Pancreas (tissue), 10 donors: ENCODE results near the gene CCDC187. TPM values are rescaled to one million over a fixed set of nuclear protein-coding genes. Genes with fewer than 3 reads are reported as not detected.

Experiments used
- ATAC-seq, 4 donors: fragments of 200-7000 bp; cut with Tn5 transposase; one replicate each; pipeline versions ENCODE4 v1.8.0 to v1.9.1; 2020; ENCODE audit warnings: mild to moderate bottlenecking in 4 of 4, moderate library complexity in 4 of 4
- DNase-seq, 6 donors: peaks; one replicate each; pipeline ENCODE4 v3.0.0-alpha.2; 2020
- FAIRE-seq: peaks from 2 replicates; lab custom pipeline; 2012; peaks lifted over from hg19 to GRCh38; lab: Jason Lieb, UNC
- H3K27ac ChIP-seq, 4 donors: fragments of 200-600 bp; sonication (generic); 1 replicate in 3 of 4; 2 replicates in 1 of 4; pipeline versions ENCODE4 v1.5.0 to v1.8.0; 2020
- H3K27me3 ChIP-seq, 4 donors: fragments of 200-600 bp; one replicate each; pipeline ENCODE4 v1.8.0; 2021
- H3K36me3 ChIP-seq, 3 donors: fragments of 200-600 bp; sonication (generic) in 1 of 3; one replicate each; pipeline versions ENCODE4 v1.5.0 to v1.8.0; 2020 to 2021
- H3K4me1 ChIP-seq, 3 donors: fragments of 200-600 bp; one replicate each; pipeline ENCODE4 v1.8.0; 2021
- H3K4me3 ChIP-seq, 4 donors: fragments of 200-600 bp; sonication (generic) in 2 of 4; one replicate each; pipeline versions ENCODE4 v1.5.0 to v1.8.0; 2020 to 2021
- H3K9me3 ChIP-seq, 4 donors: fragments of 200-600 bp; one replicate each; pipeline ENCODE4 v1.8.0; 2021
- WGBS, 2 donors: extraction: QIAGEN DNeasy Blood & Tissue Kit; methylation state at CpG; one replicate each; pipeline ENCODE4 v1.1.7; 2013; 5-methylcytosine and 5-hydroxymethylcytosine counted together
- intact Hi-C, 3 donors: fragments of 100-400 bp; cut with DNase I; formaldehyde crosslinking; loops; one replicate each; pipeline versions ENCODE4 v1.11.1 to v1.14.2; 2022
- polyA plus RNA-seq, 2 donors: library from polyadenylated mRNA; stranded (reverse); fragments of 200-250 nt; gene quantifications; one replicate each; pipeline ENCODE4 v1.2.3, GENCODE V29; 2013
- total RNA-seq, 6 donors: library from RNA; stranded (reverse); fragmentation: NEBNext Ultra II Directional in 4 of 6; extraction: Animal tissue kit (Norgen Biotek cat#: 25700) in 4 of 6; gene quantifications; one replicate each; pipeline versions ENCODE4 v1.2.1 to v1.2.4, GENCODE V29; 2021 to 2023
- TF ChIP-seq, protein P1 (sequence below), 4 donors: fragments of 200-600 bp; sonication (generic) in 3 of 4; IDR thresholded peaks; one replicate each; pipeline versions ENCODE4 v1.5.0 to v1.8.0; 2021; ENCODE audit warnings: antibody characterized with exemption in 4 of 4
- donor health status: healthy with polysubstance abuse.
- donor health status: DM: no; HTN: no; CAD: no; lungs with moderate emphysema.
- donor health status: DM: no; HTN: no; CAD: no.
- donor health status: control.
- donor health status: control.
- donor health status: Bipolar disorder and iron deficiency.
- donor health status: DM: yes; HTN: yes; CAD: no.
- donor health status: DM: no; HTN: no; CAD: no.
- donor health status: DM: no; HTN: no; CAD: no.
- donor health status: DM: yes; HTN: yes; CAD: no.

CCDC187 gene
- total and polyA plus RNA-seq, 8 donors: 0.14 to 2.6 (median 0.43) TPM

DNA sequence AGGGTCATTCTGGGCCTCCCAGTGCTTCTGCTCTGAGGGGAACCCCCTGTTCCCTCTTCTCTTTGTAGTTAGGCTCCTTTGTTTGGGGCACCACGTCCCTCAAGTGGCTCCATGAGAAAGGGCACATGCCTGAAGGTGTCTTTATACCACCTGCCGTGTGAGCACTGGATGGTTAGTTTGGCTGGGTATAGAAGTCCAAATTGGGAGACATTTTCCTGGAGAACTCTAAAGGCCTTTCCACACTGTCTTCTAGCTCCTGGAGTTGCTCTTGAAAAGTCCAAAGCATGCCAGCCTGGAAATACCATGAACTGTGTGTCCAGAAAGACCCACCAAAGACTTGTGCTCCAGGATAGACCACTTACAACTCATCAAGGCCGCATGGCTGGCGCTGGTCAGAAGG lies 11.1 kb upstream of the CCDC187 start:
- no peaks in the 10 kb centered on the region for H3K4me1 ChIP-seq
- H3K27me3 ChIP-seq: no peaks in the 10 kb centered on the region
- no peak for FAIRE-seq
- TF ChIP-seq, protein P1, sequence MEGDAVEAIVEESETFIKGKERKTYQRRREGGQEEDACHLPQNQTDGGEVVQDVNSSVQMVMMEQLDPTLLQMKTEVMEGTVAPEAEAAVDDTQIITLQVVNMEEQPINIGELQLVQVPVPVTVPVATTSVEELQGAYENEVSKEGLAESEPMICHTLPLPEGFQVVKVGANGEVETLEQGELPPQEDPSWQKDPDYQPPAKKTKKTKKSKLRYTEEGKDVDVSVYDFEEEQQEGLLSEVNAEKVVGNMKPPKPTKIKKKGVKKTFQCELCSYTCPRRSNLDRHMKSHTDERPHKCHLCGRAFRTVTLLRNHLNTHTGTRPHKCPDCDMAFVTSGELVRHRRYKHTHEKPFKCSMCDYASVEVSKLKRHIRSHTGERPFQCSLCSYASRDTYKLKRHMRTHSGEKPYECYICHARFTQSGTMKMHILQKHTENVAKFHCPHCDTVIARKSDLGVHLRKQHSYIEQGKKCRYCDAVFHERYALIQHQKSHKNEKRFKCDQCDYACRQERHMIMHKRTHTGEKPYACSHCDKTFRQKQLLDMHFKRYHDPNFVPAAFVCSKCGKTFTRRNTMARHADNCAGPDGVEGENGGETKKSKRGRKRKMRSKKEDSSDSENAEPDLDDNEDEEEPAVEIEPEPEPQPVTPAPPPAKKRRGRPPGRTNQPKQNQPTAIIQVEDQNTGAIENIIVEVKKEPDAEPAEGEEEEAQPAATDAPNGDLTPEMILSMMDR (IDR thresholded peaks at IDR 0.05): no peak
- intact Hi-C loops: loop anchor here in 1 of 3 donors (10.0 kb wide), 1 partner anchor 320 kb away; no protein-coding TSS in a partner anchor
- ATAC-seq: no peak
- H3K27ac ChIP-seq: no peak overlapping the region
- H3K4me3 ChIP-seq: no peak overlapping the region
- DNase-seq: no peak
- WGBS, 2 donors: 82% methylated on average over 4 of the region's 4 CpGs
- no peaks in the 10 kb centered on the region for H3K36me3 ChIP-seq
- no peaks in the 10 kb centered on the region for H3K9me3 ChIP-seq

DNA sequence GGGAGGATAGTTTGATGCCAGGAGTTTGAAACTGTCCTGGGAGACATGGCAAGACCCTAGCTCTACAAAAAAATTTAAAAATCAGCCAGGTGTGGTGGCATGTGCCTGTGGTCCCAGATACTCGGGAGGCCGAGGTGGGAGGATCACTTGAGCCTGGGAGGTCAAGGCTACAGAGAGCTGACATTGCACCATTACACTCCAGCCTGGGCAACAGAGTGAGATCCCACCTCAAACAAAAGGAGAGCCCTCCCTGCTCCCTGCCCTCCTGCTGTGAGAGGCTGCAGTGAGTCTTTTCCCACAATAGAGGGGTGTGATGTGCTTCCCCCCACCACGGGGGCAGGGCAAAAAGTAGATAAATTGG lies 10.1 kb upstream of the CCDC187 start:
- Histone ChIP-seq H3K27me3 (no peaks in the 10 kb centered on the region), H3K4me1 (no peaks in the 10 kb centered on the region), H3K36me3 (no peaks in the 10 kb centered on the region), H3K27ac (no peak overlapping the region), H3K4me3 (no peak overlapping the region), H3K9me3 (no peaks in the 10 kb centered on the region)
- DNase-seq: no peak
- TF ChIP-seq, protein P1 (IDR thresholded peaks at IDR 0.05): no peak
- WGBS, 2 donors: 79 to 95% methylated on average over 3 of the region's 3 CpGs
- intact Hi-C loops: loop anchor here in 1 of 3 donors (10.0 kb wide), 1 partner anchor 321 kb away; no protein-coding TSS in a partner anchor
- ATAC-seq: no peak
- no peak for FAIRE-seq

DNA sequence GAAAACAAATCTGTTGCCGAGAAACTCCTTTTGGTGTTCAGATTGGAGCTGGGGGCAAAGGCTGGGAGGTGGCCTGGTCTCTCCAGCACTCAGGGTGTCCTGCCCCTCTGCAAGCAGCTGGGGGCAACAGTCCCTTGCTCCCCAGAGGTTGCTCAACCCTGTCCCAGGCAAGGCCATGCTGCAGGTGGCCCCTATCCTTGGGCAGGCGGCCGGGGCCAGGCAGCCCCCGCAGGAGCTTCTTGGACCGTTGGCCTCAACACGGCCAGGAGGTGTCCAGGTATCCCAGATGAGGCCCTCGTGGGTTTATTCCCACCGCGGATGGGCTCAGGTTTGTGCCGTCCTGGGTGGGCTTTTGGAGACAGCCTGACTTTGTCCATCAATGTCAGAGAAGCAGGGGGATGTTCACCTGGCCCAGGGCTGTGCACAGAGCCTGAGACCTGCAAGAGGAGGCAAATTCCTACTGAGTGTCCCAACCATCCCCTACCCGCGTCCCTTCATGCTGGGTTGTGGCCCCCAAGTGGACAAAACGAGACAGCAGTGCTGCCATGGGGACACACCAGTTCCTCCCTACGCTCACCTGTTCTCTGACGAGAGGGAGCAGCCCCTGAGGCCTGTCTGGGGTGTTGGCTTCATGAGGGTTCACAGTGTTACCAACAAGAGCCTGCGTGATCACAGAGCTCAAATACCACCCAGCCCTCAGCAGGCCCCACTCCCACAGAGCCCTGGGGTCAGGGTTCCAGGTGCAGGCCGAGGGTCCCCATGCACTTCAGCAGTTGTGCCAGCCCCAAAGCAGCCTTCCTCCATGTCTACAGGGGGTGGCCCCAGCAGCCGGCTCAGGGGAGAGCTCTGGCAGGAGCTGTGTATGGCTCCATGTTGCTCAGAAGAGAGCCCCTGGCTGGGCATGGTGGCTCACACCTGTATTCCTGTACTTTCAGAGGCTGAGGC lies 9.5 kb upstream of the CCDC187 start:
- DNase-seq (peak in 2 of 6 donors; percentile 20 to 53), ATAC-seq (no peak), FAIRE-seq (no peak)
- no peak overlapping the region for H3K4me3 ChIP-seq
- intact Hi-C loops: loop anchor here in 1 of 3 donors (10.0 kb wide), 1 partner anchor 321 kb away; no protein-coding TSS in a partner anchor
- H3K27me3 ChIP-seq: no peaks in the 10 kb centered on the region
- WGBS, 2 donors: 71 to 81% methylated on average over 18 of the region's 18 CpGs
- no peaks in the 10 kb centered on the region for H3K36me3 ChIP-seq
- H3K27ac ChIP-seq: no peak overlapping the region
- TF ChIP-seq, protein P1 (IDR thresholded peaks at IDR 0.05): no peak
- no peaks in the 10 kb centered on the region for H3K4me1 ChIP-seq
- no peaks in the 10 kb centered on the region for H3K9me3 ChIP-seq

DNA sequence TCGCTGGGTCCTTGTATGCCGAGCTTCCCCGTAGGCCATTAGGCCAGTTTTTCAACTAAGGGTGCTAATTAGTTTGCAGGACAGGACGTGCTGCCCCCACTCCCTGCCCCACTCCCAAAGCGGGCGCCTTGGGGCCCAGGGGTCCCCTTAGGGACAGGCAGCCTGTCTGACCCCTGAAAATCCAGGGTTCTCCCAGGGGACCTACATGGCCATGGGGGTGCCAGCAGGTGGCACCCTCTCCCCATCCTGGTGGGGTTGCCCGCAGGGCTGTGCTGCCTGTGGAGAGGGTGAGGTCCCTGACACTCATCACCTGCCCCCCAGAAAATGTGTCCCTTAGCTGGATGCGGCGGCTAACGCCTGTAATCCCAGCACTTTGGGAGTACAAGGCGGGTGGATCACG lies 8.5 kb upstream of the CCDC187 start:
- H3K27me3 ChIP-seq: no peaks in the 10 kb centered on the region
- no peaks in the 10 kb centered on the region for H3K36me3 ChIP-seq
- intact Hi-C loops: loop anchor here in 1 of 3 donors (10.0 kb wide), 1 partner anchor 322 kb away; no protein-coding TSS in a partner anchor
- TF ChIP-seq, protein P1 (IDR thresholded peaks at IDR 0.05): peak in 2 of 4 donors; percentile 42 to 43
- FAIRE-seq (no peak), ATAC-seq (peak; percentile 78 to 92 (median 79)), DNase-seq (peak in 4 of 6 donors; percentile 52 to 79 (median 68))
- H3K27ac ChIP-seq: no peak overlapping the region
- 45 to 61% methylated on average over 12 of the region's 12 CpGs for WGBS, 2 donors
- no peak overlapping the region for H3K4me3 ChIP-seq
- no peaks in the 10 kb centered on the region for H3K4me1 ChIP-seq
- H3K9me3 ChIP-seq: no peaks in the 10 kb centered on the region
